Spleen (tissue), 7 donors: ENCODE measurements around the gene IRX6.

Source experiments
- CTCF ChIP-seq, 11 experiments: fragments of 200-600 bp in 7 of 11; fragments of 450-650 bp in 4 of 11; sonication (generic) in 4 of 11; IDR thresholded peaks in 8 of 11; conservative IDR thresholded peaks in 3 of 11; 1 replicate in 7 of 11; 2 replicates in 4 of 11; pipeline versions ENCODE4 v1.4.0 to v1.8.0; 2016 to 2021; ENCODE audit warnings: antibody characterized with exemption in 11 of 11, inconsistent platforms in 4 of 11, mild to moderate bottlenecking in 1 of 11
- POLR2A ChIP-seq, 3 donors: fragments of 450-650 bp; IDR thresholded peaks; one replicate each; pipeline ENCODE4 v1.5.1; 2017; ENCODE audit warnings: antibody characterized with exemption in 3 of 3, mild to moderate bottlenecking in 1 of 3
- POLR2AphosphoS5 ChIP-seq, 3 donors: sonication (generic); formaldehyde crosslinking; IDR thresholded peaks; one replicate each; pipeline ENCODE4 v1.5.1; 2017; ENCODE audit warnings: antibody characterized with exemption in 3 of 3
- donor health status: DM: no; HTN: no; CAD: no; lungs with moderate emphysema.
- donor health status: DM: no; HTN: no; CAD: no.
- donor health status: DM: no; HTN: no; CAD: no.

- no peak for TF ChIP-seq POLR2AphosphoS5 (IDR thresholded peaks at IDR 0.05)
- TF ChIP-seq POLR2A (IDR thresholded peaks at IDR 0.05), result no peak
- no peak for TF ChIP-seq CTCF (IDR thresholded peaks at IDR 0.05 in 8 of 11, conservative IDR thresholded peaks at IDR 0.05 in 3 of 11)
Observed at GRCh38 chr16:55308973-55309372, 15.0 kb upstream of the IRX6 start.
